ENCODE results near the gene TSC22D2.
"Not testable (repeated sequence)": the region's sequence is repeated elsewhere in the genome, so short reads cannot be mapped to it uniquely, and the experiment has no call there.

The TSC22D2 gene

GRCh38 chr3:150490277-150490986, 82.3 kb downstream of the TSC22D2 start:
- DNase-seq: no peak

GRCh38 chr3:150494411-150494977, 86.4 kb downstream of the TSC22D2 start:
- DNase-seq: no peak

- no peak for DNase-seq
Observed at GRCh38 chr3:150495149-150495548, 87.1 kb downstream of the TSC22D2 start.

DNA sequence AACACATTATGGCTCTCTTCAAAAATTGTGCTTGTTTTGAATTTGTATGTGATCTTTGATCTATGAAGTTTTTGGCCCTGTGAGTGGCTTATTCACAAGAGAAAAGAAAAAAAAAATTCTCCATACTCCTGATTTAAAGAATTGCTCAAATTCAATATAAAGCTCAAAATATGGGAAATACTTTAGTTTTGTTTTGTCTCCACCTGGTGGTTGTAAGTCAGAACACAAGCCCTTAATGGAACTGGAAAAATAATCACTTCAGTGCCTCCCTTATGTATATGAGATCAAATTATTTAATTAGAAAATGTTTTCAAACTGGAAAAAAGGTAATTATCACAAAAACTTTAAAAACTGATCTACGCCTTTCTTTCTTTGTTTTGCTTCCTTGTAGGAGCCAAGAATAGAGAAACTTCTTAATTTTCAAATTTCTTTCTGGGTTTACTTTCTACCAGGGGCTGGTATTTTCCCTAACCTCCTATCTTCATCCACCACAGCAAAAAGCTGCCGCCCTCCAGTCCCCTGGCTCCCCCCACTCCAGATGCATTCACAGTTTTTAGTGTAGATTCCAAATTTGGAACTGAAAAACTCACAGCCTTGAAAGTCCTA, 87.6 kb downstream of the TSC22D2 start:
- no peak for DNase-seq

DNA sequence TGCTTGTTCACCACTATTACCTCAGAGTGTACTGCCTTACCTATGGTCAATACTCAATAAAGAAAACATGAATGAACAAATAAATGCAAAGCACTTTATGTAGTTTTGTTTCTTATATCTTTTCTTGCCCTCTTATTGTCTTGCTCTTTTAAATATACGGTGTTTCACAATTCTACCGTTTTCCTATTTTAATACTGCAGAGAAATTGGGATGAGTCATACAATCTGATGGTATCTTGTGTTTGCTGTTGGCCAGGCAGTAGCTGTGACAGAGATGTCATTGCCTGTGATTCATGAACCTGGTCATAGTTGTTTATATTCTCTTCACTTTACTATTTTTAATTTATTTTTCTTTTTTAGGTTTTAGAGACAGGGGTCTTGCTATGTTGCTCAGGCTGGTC, 89.9 kb downstream of the TSC22D2 start:
- no peak for DNase-seq

GRCh38 chr3:150500960-150501359, 92.9 kb downstream of the TSC22D2 start:
- not testable (repeated sequence) for DNase-seq

GRCh38 chr3:150503402-150504099, 95.5 kb downstream of the TSC22D2 start:
- DNase-seq: no peak

- no peak for DNase-seq
Observed at GRCh38 chr3:150504483-150504882, 96.4 kb downstream of the TSC22D2 start.

GRCh38 chr3:150508401-150508800, 100.3 kb downstream of the TSC22D2 start:
- DNase-seq: no peak

GRCh38 chr3:150509780-150510179, 101.7 kb downstream of the TSC22D2 start:
- DNase-seq: no peak

DNA sequence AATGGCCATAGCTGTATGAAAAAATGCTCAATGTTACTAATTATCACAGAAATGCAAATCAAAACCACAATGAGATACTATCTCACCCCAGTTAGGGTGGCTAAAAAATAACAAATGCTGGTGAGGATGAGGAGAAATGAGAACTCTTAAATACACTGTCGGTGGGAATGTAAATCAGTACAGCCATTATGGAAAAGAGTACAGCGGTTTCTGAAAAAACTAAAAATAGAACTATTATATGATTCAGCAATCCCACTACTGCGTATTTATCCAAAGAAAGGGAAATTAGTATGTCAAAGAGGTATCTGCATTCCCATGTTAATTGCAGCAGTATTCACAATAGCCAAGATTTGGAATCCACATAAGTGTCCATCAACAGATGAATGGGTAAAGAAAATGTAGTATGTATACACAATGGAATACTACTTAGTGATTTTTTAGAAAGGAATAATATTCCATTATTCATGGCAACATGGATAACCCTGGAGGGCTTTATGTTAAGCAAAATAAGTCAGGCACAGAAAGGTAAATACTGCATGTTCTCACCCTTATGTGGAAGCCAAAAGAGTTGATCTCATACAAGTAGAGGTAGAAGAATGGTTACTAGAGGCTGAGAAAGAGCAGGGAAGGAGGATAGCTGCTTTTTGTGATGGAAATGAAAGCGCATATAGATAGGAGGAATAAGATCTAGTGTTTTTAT, 103.2 kb downstream of the TSC22D2 start:
- DNase-seq: no peak

DNA sequence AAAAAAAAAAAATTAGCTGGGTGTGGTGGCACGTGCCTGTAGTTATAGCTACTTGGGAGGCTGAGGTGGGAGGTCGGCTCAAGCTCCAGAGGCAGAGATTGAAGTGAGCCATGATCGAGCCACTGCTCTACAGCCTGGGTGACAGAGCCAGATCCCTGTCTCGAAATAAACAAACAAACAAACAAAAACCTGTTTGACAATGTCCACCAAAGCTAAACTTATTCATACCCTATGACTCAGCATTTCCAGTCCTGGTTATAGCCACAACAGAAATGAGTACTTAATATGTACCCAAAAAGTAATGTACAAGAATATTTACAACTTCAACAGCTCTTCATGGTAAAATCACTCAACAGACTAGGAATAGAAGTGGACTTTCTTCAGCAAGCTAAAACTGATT, 107.1 kb downstream of the TSC22D2 start:
- DNase-seq: no peak
